Adrenal gland (tissue), 12 donors: ENCODE data around the gene RGPD3. TPM values are rescaled to one million over a fixed set of nuclear protein-coding genes. Genes with fewer than 3 reads are reported as not detected.
A peak's percentile ranks its signal among the peaks of the same experiment; 100 is the strongest.
"Not testable (repeated sequence)": the region's sequence is repeated elsewhere in the genome, so short reads cannot be mapped to it uniquely, and the experiment has no call there.

Experiments used
- DNase-seq, 7 donors: peaks; one replicate each; pipeline ENCODE4 v3.0.0-alpha.2; 2019 to 2020
- H3K27ac ChIP-seq, 5 donors: fragments of 200-600 bp; sonication (generic) in 4 of 5; 1 replicate in 3 of 5; 2 replicates in 2 of 5; pipeline versions ENCODE4 v1.5.1 to v1.8.0; 2016 to 2020; ENCODE audit warnings: mild to moderate bottlenecking in 1 of 5
- H3K27me3 ChIP-seq: fragments of 200-600 bp; 2 replicates; pipeline ENCODE4 v1.8.0; 2021
- H3K36me3 ChIP-seq, 2 donors: fragments of 200-600 bp; replicated peaks in 1 of 2; 1 replicate in 1 of 2; 2 replicates in 1 of 2; pipeline versions ENCODE4 v1.5.1 to v1.8.0; 2018 to 2022
- H3K4me1 ChIP-seq, 2 donors: fragments of 200-600 bp; replicated peaks in 1 of 2; 1 replicate in 1 of 2; 2 replicates in 1 of 2; pipeline versions ENCODE4 v1.5.1 to v1.8.0; 2018 to 2021
- H3K4me3 ChIP-seq, 4 donors: fragments of 200-600 bp; sonication (generic) in 3 of 4; one replicate each; pipeline ENCODE4 v1.5.1; 2016 to 2018
- H3K9me3 ChIP-seq, 3 donors: fragments of 200-600 bp; sonication (generic) in 1 of 3; replicated peaks in 1 of 3; 1 replicate in 2 of 3; 2 replicates in 1 of 3; pipeline versions ENCODE4 v1.5.1 to v1.8.0; 2016 to 2021
- WGBS, 4 donors: extraction: QIAGEN DNeasy Blood & Tissue Kit in 2 of 4; methylation state at CpG; one replicate each; pipeline versions ENCODE4 v1.1.5 to v1.1.7; 2013 to 2017; 5-methylcytosine and 5-hydroxymethylcytosine counted together
- intact Hi-C, 2 donors: fragments of 100-400 bp; cut with DNase I; formaldehyde crosslinking; loops; one replicate each; pipeline versions ENCODE4 v1.14.1 to v1.15.0; 2022 to 2023
- polyA plus RNA-seq, 3 donors: library from polyadenylated mRNA; stranded (reverse); fragments of 200-250 nt in 2 of 3; fragments of 350-450 nt in 1 of 3; fragmentation: Illumina TruSeq in 1 of 3; extraction: RNeasy Lipid Tissue Mini Kit (QIAGEN cat#74804) in 1 of 3; gene quantifications; one replicate each; pipeline ENCODE4 v1.2.3, GENCODE V29; 2013 to 2014
- total RNA-seq, 9 donors: library from RNA; depleted of rRNA in 4 of 9; stranded (reverse); fragments of >200 nt in 4 of 9; fragments of 120-200 nt in 1 of 9; fragmentation: NEBNext Ultra II Directional in 1 of 9; extraction: Animal tissue kit (Norgen Biotek cat#: 25700) in 1 of 9; gene quantifications; one replicate each; pipeline versions ENCODE4 v1.1.0 to v1.2.4, GENCODE V29; 2013 to 2023
- TF ChIP-seq, protein P1 (sequence below), 6 experiments: fragments of 450-650 bp in 4 of 6; fragments of 200-600 bp in 2 of 6; sonication (generic) in 1 of 6; IDR thresholded peaks; 1 replicate in 5 of 6; 2 replicates in 1 of 6; pipeline versions ENCODE4 v1.5.1 to v1.8.0; 2016 to 2021; ENCODE audit warnings: antibody characterized with exemption in 6 of 6, mild to moderate bottlenecking in 2 of 6, moderate library complexity in 1 of 6
- donor health status: healthy with polysubstance abuse.
- donor health status: Bipolar disorder and iron deficiency.
- donor health status: DM: yes; HTN: yes; CAD: no.
- donor health status: DM: no; HTN: no; CAD: no.
- donor health status: DM: no; HTN: no; CAD: no.
- donor health status: DM: yes; HTN: yes; CAD: no.

The RGPD3 gene
- total and polyA plus RNA-seq, 12 donors = 0.06 to 0.35 (median 0.13) TPM; not detected in 1

DNA sequence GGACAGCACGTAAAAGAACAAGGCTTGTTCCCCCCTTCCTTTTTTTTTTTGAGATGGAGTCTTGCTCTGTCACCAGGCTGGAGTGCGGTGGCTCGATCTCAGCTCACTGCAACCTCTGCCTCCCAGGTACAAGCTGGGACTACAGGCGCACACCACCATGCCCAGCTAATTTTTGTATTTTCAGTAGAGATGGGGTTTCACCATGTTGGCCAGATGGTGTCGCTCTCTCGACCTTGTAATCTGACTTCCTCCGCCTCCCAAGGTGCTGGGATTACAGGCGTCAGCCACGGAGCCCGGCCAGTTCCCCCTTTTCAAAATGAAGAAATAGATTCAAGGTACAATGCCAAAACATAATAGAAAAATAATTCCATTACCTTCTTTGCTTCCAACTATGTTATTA is 6.3 kb downstream of the RGPD3 start:
- intact Hi-C loops, H3K27me3 ChIP-seq, H3K4me1 ChIP-seq, H3K9me3 ChIP-seq, H3K36me3 ChIP-seq, H3K27ac ChIP-seq, H3K4me3 ChIP-seq: not testable (repeated sequence)
- TF ChIP-seq, protein P1, sequence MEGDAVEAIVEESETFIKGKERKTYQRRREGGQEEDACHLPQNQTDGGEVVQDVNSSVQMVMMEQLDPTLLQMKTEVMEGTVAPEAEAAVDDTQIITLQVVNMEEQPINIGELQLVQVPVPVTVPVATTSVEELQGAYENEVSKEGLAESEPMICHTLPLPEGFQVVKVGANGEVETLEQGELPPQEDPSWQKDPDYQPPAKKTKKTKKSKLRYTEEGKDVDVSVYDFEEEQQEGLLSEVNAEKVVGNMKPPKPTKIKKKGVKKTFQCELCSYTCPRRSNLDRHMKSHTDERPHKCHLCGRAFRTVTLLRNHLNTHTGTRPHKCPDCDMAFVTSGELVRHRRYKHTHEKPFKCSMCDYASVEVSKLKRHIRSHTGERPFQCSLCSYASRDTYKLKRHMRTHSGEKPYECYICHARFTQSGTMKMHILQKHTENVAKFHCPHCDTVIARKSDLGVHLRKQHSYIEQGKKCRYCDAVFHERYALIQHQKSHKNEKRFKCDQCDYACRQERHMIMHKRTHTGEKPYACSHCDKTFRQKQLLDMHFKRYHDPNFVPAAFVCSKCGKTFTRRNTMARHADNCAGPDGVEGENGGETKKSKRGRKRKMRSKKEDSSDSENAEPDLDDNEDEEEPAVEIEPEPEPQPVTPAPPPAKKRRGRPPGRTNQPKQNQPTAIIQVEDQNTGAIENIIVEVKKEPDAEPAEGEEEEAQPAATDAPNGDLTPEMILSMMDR (IDR thresholded peaks at IDR 0.05) = peak in 2 of 6 experiments; percentile 21 to 23
- 45 to 70% (median 52%) methylated on average over 4 to 10 of the region's 10 CpGs for WGBS, 4 donors
- DNase-seq = peak in 1 of 7 donors; percentile 4

DNA sequence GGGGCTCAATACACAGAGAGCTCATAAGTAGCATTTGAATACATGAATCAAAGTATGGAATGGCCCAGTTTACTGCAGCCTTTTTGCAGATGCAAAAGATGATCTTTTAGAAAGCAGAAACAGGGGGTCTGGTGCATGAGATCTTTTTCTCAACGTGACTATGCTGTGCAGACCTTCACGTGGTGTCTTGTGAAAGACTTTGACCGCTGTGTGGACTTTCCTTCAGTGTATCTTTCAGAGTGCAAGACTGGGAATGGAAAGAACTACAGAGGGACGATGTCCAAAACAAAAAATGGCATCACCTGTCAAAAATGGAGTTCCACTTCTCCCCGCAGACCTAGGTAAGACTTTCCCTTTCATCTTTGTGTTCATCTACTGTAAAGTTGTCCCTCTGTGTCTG is 77.5 kb downstream of the RGPD3 start:
- H3K4me3 ChIP-seq, H3K36me3 ChIP-seq, intact Hi-C loops, H3K27ac ChIP-seq, H3K9me3 ChIP-seq, H3K4me1 ChIP-seq, DNase-seq, H3K27me3 ChIP-seq: not testable (repeated sequence)
- 64 to 89% (median 73%) methylated on average over 5 of the region's 5 CpGs for WGBS, 4 donors

DNA sequence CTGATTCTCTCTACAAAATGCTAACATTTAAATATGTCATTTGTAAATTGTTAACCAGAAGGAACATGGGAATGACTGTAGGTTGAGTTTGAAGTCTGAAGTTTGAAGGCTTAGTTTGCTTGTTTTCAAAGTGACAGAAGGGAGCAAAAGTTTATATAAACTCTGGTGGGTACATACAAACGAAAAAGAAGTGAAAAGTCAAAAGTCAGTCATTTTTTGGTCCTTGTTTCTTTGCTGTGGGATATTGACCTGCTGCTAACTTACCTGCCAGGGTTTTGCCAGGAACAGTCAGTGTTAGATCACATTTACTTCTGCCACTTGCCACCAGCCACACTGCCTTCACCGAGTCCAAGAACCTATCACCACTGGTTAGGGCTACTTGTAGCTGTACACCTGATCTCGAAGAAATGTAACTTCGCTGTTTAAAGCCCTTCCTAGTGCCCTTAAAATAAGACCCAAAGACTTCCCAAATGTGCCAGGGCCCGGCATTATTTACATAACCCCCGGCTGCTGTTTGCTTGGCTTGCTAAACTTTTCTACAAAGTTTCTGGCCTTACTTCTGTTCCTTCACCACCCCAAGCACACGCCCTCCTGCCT is 79.3 kb downstream of the RGPD3 start:
- H3K9me3 ChIP-seq, intact Hi-C loops, DNase-seq, H3K4me1 ChIP-seq, H3K27ac ChIP-seq, H3K27me3 ChIP-seq, H3K4me3 ChIP-seq, H3K36me3 ChIP-seq: not testable (repeated sequence)
- 64 to 81% (median 73%) methylated on average over 4 to 7 of the region's 7 CpGs for WGBS, 4 donors

DNA sequence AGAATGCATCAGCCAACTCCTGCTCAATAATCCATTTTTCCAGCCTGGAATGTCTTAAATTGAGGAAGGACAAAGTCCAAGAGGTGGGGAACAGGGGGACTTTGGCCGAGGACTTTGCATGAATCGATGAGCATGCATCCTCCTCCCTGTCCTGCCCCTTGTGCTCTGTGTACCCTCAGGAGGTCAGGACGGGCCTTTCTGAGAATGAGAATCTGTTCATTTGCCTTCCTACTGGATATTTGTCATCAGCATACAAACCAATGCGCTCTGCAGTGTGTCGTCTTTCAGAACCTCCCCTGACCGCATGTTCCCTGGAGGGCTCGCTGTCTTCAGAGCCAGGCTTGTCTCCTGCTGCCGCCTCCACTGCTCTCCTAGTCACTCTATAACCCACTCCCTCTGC is 83.7 kb downstream of the RGPD3 start:
- H3K27ac ChIP-seq, H3K9me3 ChIP-seq, intact Hi-C loops, H3K36me3 ChIP-seq, H3K4me3 ChIP-seq, H3K27me3 ChIP-seq, H3K4me1 ChIP-seq, DNase-seq: not testable (repeated sequence)
- WGBS, 4 donors = 81 to 88% (median 84%) methylated on average over 8 of the region's 8 CpGs

DNA sequence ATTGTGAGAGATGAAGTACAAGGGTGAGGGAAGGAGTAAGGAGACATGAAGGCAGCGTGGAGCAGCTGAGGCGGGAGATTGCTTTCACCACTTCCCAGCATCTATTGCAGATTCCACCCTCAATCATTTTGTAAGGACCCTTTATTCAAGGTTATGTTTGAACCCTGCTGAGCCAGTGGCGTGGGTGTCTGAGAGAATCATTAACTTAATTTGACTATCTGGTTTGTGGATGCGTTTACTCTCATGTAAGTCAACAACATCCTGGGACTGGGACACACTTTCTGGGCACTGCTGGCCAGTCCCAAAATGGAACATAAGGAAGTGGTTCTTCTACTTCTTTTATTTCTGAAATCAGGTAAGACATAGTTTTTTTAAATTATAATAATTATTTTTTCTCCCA is 86.3 kb downstream of the RGPD3 start:
- H3K36me3 ChIP-seq, H3K27me3 ChIP-seq, DNase-seq, H3K4me3 ChIP-seq, H3K9me3 ChIP-seq, intact Hi-C loops, H3K27ac ChIP-seq, H3K4me1 ChIP-seq: not testable (repeated sequence)
- 82 to 91% (median 86%) methylated on average over 4 of the region's 4 CpGs for WGBS, 4 donors

DNA sequence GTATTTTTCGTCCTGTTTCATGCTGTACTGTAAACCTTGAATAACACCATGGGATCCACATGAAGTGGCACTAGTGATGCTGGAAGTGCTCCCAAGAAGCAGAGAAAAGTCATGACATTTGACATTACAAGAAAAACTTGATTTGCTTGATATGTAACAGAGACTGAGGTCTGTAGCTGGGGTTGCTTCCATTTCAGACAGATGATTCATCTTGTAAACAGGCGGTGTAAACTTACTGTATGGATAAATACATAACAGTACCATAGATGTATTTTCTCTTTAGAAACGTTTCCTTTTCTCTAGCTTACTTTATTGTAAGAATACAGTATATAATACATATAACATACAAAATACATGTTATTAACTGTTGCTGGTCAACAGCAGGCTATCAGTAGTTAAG is 88.6 kb downstream of the RGPD3 start:
- H3K9me3 ChIP-seq, intact Hi-C loops, H3K4me3 ChIP-seq, H3K36me3 ChIP-seq, DNase-seq, H3K27me3 ChIP-seq, H3K4me1 ChIP-seq, H3K27ac ChIP-seq: not testable (repeated sequence)
- WGBS, 4 donors = 66 to 79% (median 72%) methylated on average over 3 of the region's 3 CpGs; no CpG with 5 or more reads in 1 of the 4 donors

DNA sequence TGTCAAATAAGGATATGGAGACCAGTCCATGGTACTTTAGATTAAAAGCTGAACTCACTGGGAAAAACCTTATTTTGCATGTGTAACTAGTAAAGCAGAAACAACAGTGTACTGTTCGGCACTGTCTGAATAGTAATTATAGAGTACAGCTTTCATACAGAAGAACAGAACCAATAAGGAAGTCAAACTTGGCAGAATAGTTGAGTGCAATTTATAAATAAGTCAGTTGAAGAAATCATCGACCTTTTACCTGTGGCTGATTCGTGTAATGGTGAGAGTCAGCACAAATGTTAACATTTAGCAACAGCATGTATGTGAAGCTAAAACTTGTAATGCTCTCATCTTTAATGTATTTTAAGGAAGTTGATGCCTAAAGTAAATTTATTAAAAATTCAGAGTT is 99.0 kb downstream of the RGPD3 start:
- H3K27me3 ChIP-seq, H3K4me1 ChIP-seq, intact Hi-C loops, H3K4me3 ChIP-seq, DNase-seq, H3K9me3 ChIP-seq, H3K27ac ChIP-seq, H3K36me3 ChIP-seq: not testable (repeated sequence)
- WGBS, 4 donors = 71 to 83% (median 75%) methylated on average over 2 to 3 of the region's 3 CpGs
